ENCODE results near the gene HOXC12.

The HOXC12 gene

DNA sequence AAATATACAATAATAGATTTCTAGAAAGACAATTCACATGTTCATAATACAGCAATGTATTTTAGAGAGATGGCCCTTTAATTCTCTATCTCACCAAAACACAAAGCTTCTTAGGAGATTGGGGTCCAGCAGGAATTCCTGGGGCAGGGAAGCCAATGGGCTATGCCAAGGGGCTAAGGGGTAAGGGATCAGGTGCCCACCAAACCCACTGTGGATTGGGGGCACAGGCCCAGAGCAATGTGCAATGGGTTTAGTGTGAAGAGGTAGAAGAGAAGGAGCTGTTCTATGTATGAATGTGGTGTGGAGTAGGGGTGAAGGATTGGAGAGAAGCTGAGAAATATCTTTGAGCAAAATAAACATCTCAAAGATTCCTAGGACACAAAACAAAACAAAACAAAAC, 13.5 kb upstream of the HOXC12 start:
- DNase-seq, result no peak

DNA sequence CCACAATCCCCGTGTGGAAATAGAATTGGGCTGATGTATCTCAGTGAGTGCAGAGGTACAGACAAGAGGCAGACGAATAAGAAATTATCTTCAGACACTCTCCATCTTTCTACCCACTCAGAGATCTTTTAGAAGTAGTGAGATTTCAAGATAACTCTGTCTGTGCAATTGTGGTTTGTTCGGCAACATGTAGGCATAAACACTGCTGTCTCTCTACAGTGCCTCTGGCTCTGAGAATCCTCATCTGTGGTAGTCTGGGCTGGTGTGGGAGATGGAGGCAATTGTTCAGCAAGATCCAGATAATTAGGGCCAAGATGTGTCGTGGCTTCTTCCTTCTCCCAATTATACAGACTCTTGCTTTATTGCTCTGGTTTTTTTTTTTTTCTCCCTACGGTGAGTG, 13.0 kb upstream of the HOXC12 start:
- DNase-seq, result no peak

DNA sequence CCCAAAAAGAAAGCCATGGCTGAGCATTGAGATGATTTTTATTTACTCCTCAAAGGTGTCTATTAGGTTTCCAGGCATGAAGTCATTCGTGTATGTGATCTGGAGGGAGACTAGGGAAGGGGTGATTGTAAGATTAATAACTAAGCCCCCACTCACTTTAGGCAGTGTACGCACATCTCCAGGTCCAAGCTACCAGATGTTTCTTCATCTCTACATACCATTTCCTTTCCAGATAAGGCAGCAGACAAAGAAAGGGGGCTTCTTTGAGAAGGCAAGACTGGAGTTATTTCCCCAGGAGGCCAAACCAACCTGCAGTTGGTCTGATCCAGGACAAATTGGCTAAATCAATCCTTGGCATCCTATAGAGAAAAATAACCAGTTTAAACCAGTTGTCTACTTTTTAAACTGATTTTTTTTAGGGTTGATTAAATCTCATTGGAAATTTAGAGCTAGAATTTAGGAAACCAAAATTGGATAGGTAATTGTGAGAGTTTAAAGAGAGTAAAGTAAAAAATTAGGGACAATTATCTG, 12.2 kb upstream of the HOXC12 start:
- no peak for DNase-seq

DNA sequence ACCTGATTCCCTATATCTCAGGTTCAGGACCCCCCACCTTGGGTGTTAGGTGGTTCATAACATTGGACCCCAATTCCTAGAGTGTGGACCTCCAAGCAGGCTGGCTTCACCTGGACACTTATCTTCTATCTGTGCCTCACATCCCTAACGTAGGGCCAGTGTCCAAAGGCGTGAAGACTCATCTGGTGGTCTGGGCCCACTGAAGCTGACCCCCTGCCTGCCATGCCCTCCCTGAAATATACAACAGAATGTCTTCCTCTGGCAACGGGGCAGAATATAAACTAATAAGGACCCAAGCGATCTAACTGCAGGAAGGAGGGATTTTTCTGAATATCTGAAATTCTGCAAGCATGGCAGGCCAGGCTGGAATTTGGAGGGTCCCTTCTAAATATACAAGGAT, 10.5 kb upstream of the HOXC12 start:
- no peak for DNase-seq

DNA sequence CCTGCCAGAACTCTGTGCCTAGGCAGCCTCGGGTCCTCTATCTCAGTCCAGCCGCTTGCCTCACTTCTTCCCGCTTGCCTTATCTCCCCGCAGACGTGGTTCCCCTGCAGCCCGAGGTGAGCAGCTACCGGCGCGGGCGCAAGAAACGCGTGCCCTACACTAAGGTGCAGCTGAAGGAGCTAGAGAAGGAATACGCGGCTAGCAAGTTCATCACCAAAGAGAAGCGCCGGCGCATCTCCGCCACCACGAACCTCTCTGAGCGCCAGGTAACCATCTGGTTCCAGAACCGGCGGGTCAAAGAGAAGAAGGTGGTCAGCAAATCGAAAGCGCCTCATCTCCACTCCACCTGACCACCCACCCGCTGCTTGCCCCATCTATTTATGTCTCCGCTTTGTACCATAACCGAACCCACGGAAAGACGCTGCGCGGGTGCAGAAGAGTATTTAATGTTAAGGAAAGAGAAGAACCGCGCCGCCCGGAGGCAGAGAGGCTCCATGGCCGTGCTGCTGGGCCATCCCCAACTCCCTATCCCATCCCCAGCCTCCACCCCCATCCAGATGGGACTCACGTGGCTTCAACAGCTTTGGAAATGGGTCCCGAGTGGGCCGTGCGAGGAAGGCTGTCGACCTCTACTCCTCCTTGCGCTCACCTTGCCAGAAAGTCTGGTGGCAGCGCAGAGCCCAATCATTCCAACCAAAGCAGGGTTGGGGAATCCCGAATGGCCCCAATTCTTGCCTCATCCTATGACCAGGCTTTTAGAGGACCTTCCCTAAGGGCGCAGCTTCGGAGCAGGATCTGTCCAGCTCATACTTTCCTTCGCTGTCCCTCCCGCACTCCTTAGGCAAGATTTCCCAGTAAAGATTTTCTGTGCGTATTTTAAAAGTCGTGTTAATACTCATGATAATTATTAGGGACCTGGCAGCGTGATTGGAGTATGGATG, 9.5 kb upstream of the HOXC12 start:
- DNase-seq, result no peak

DNA sequence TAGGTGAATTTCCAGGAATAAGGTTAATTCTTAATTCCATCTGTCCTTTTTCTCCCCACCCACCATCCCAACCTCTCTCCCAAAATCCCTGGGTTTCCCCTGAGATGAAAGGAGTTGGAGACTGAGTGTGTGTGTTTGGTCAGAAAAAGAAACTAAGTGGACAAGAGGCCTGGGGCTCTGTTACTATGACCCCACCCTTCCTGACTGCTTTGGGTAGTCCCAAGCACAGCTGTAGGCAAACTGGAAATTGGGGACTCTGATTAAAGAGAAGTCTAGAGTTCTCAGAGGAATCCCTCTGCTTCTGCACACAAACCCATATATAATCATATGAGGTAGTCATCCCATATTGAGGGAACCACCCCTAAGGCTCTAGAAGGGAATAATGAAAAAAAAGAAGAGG, 7.0 kb upstream of the HOXC12 start:
- DNase-seq, result no peak

DNA sequence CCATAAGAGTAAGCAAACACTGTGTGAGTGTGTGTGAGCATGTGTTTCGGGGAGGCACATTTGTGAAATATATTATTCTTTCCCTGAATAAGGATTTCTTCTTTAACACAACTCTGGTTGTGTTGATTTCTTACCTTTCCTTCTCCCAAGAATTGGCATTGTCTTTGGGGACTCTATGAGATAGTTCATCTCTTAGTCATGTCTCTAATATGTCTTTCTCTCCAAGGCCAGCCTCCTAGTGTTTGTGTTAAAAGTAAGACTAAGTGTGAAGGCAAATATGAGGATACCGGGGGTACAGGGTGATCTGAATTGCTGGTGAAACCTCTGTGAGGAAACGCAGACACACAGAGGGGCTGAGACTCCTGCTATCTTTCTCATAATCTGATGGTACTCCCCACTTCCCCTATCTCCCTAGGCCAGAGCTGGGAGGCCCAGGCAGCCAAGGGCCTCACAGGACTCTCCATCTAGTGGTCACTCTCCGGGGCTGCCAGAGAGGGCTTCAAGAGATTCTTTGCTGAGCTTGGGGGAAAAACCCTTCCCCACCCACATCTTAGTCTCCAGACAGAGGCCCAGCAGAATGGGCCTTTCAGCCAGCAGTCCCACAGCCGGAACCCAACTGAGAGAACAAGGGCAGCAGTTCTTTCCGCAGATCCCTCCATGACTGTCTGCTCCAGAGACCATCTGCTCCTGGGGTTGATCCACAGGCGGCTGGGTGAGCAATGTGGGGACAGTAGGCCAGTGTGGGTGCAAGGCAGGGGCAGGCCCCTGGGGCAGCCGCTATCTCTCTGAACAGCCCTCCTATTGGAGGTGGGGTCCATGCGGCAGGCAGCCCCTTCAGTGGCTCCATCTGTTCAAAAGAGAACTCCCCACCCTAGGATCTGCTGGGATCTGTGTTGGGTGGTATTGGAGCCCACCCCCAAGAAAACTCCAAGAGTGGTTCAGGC, 5.8 kb upstream of the HOXC12 start:
- DNase-seq, result no peak

DNA sequence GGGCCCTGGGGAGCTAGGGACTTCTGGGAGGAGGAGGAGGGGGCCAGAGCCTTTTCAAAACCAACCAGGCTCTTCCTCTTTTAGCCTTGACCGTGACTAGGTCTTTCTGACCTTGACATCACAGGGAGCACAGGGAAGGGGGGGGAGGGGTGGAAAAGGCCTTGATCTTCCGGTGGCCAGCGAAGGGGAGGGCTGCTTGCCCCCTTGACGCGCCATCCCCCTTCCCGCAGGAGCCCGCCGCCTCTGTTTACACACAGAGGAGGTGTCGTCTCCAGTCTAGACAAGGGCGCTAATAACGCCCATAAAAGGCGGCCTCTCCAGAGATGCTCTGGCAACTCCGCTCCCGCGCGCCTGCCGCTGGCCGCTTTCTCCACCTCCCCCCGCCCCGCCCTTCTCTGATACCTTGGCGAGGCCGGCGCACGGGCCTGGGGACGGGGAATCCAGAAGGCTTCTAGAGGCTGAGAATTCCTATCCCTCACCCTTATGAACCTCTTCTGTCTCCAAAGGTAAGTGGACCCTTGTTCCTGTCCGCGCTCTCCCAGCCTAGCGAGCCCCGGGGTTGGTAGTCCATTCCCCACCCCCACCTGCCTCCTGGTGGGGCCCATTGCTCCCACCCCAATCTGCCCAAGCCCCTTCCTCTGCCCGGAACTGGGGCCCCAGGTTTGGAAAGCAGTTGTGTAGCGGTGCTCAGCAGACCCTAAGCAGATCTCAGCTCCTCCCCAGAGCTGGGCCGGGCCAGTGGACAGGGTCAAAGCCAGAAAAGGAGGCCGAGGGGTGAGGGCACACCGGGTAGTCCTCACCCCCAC, 4.9 kb upstream of the HOXC12 start:
- DNase-seq, result no peak

DNA sequence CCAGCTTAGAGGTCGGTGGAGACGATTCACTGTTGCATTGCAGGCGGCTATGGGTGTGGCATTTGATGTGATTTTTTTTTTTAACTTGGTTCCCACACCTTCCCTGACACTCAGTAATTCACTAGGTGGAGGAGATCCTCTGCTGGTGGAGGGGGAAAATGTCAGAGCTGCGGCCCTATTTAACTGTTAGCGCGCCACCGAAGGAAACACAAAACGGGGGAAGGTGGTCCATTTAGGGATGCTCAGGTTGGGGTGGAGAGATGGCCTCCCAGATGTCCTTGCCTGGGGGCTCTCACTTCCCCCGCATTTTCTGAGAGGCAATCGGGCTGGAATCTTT, 4.3 kb upstream of the HOXC12 start:
- DNase-seq, result no peak

DNA sequence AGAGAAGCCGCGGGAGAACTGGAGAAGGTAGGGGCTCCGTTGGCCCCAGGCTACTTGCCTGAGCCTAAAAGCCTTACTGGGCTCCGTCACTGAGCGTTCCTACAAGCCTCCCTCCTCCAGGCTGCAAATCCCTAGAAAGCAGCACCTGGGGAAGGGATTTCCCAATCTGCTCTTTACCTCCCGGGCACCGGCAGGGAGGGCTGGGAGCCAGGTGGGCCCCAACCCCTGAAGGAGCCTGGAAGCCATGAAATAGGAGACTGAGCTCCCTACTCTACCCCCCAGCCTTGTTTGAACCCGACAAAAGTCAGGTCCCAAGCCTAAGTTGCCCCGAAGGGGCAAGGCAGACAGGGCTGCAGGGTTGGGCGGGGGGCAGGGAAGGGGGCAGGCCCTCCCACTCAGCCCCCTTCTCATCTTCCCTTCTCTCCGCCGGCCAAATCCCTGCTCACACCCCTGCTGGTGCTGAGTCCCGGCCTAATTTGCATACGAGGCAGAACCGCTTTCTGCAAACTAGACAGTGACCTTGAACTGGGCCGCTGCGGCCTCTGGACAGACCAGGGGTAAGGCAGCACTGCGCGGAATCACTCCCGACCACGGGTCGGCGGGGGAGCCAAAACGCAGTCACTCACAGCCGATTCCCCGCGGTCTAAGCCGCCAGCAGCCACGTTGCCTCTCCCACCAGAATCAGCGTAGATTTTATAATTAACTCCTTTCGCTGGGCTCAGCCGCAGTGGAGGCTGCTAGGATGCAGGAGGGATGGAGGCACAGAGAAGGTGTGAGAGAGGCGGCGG, 3.7 kb upstream of the HOXC12 start:
- no peak for DNase-seq

DNA sequence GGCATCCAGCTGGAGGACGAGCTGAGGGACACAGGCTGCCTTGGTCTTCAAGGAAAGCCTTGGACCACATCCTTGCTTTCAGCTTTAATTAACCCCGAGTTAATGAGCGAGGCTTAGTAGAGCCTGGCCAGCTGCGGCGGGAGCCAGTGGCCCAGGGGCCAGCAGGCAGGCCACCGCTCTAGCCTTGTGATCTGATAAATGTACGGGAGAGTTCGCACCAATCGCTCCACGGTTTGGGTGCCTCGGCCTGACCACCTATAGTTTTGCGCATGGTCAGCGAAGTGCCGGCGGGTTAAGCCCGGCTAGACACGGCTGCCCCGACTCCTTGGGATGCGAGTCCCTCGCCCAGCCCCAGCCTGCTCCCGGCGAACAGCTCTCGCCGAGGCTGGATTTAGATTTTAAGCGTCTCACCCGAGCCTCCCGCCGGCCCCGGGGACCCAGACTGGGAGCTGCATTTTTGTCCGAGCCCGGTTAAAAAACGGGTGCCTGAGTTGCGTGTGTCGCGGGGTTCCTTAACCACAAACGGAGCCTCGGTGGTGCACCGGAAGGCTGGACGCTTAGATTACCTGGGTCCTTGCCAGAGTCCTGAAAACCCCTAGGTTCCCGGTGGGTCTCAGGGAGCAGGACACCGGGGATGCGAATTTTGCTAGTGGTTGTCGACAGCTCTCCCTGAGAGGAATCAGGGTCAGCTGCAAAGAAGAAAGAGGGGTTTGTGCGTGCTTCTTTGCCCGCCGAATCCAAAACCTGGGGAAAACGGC, 2.9 kb upstream of the HOXC12 start:
- DNase-seq, result no peak

DNA sequence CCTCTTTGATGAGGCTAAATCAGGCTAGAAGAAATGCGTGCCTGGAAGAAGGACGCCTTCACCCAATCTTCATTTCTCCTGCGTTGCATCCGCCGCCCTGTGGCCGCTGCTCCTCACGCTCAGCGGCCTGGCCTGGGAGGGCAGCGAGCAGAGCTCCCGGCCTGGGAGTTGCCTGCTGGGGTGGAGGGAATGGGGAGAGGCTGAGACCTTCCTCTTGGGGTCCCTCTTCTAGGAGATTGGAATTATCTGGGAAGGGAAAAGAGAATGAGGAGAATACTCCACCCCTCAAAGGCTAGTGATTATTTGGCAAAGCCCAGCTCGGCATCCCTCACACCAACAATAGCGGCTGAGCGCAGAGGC, 2.4 kb upstream of the HOXC12 start:
- DNase-seq, result no peak

DNA sequence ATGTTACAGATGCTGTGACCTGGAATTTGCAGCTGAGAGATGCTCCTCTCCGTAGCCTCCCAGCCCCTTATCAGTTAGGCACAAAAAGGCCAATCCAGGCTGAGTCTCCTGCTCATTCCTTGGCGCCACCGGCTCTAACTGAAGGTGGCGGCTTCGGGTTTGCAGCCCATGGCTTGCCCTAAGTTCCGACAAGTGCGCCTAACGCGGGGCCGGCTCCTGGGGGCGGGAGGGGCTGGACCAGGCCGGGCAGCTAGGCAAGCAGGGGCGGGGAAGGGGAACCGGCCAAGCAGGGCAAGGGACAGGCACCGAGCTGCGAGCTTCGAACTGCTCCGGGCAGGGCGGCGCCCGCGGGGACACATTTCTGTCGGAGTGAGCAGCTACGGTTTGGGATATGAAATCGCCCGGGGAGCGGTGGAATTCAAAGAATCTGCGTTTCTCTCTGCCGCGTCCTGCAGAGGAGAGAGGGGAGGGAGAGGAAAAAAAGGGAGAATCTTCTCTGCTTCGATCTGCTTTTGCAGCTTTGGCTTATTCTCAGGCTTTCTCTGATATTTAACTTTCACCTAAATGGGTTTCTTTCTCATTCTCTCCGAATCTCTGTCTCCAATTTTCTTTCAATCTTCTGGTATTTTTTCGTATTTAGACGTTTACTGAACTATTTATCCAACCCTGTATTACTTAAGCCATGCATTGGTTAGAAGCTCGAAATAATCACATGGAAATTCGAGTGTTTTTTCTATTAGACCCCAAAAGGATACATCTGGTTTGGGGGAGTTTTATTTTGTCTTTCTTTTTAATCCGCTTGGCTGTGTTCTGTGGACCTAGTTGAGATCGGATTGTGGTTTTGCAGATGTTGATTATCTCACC, 1.6 kb upstream of the HOXC12 start:
- DNase-seq, result peak; percentile 15

DNA sequence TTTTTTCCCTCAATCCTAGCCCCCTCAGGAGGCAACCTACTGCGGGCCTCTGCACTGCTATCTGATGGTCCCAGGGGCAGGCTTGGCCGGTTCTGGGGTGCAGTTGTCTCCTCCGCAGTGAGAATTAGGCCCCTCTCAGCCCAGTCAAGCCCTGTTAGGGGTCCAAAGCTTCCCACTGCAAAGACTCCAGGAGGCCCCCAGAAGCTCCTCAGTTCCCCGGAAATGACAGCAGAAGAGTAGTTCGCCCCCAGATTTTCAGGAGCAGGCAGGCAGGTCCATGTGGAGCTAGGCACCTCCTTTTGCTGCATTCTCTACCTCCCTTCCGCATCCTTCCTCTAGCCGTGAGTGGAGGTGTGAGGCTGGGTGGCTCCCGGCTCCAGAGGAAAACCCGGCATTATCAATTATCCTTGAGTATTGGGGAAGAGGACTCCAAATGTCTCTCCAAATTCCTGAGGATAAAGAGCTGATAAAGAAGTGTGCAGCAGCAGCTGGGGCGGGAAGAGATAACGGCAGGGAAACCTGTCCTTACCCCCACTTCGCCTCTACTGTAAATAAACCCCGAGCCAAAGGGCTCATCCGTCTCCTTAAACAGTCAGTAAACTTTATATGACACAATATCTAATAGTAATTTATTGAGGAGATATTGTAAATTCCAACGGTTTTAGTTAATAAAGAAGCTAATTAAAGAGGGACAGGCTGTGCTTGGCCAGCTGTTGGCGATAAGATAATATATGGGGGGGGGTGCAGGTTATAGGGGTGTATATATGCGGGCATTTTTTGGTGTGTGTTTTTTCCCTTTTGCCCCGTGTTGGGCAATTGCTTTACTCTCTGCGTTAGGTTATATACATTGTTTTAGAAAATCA, 641 bp upstream of the HOXC12 start:
- no peak for DNase-seq

DNA sequence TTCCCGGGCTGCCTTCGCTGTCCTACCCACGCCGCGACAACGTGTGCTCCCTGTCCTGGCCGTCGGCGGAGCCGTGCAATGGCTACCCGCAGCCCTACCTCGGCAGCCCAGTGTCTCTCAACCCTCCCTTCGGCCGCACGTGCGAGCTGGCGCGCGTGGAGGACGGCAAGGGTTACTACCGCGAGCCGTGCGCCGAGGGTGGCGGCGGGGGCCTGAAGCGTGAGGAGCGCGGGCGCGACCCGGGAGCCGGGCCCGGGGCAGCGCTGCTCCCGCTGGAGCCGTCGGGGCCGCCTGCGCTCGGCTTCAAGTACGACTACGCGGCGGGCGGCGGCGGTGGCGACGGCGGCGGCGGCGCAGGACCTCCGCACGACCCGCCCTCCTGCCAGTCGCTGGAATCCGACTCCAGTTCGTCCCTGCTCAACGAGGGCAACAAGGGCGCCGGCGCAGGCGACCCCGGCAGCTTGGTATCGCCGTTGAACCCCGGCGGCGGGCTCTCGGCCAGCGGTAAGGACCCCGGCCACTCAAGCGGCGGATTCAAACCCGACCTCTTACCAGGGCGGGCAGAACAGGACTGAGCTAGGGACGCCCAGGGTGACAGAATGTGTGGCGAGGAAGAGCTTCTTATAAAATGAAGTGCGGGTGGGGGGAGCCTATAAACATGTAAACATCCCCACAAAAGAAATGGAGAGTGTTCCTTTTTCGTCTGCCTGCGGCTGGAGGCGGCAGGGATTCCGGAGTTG, 503 bp downstream of the HOXC12 start:
- no peak for DNase-seq

DNA sequence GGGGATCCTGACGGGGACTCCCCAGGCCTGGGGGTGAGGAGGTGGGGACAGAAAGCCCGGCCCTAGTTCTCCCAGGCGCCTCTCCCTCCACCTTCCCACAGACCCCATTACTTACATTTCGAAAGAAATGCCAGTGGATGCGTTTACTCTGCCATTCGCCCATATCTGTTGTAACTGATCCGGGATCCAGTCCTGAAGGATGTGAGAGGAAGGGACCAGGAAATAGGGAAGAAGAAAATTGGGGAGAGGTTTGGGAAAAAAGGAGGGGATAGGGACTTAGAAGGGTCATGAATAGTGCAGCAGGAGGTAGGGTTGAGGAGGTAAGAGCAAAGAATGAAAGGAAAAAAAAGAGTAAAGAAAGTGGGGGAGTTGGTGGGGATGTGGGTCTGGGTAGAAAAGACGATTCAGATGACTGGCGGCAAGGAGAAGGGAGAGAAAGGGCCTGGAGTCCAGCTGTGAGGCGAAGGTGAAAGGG, 1.1 kb downstream of the HOXC12 start:
- DNase-seq, result no peak

DNA sequence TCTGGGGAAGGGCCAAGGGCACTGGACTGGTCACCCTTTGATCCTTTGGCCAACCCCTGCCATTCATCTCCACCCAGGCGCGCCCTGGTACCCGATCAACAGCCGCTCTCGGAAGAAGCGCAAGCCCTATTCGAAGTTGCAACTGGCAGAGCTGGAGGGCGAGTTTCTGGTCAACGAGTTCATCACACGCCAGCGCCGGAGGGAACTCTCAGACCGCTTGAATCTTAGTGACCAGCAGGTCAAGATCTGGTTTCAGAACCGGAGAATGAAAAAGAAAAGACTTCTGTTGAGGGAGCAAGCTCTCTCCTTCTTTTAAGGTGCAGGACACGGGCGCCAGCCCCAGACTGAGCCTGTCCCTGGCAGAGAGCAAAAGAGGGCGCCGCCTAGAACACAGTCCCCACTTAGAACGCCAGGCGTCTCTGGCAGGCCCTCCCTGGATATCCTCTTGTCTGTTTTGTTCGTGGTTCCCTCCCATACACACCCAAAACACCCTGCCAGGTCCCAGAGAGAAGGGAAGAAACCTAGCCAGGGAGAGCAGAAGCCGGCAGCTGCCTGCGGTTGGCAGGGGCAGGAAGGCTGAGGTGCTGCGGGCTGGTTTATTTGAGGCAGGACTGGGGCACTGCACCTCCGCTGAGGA, 1.7 kb downstream of the HOXC12 start:
- no peak for DNase-seq
